K562 (cell line): ENCODE measurements around the gene PDE12. TPM values are rescaled to one million over a fixed set of nuclear protein-coding genes. Genes with fewer than 3 reads are reported as not detected.
A peak's percentile ranks its signal among the peaks of the same experiment; 100 is the strongest.

ENCODE experiments used
- ATF6 ChIP-seq: sonication (generic); formaldehyde crosslinking; IDR thresholded peaks from 2 replicates; pipeline ENCODE4 v1.4.0; 2020; ENCODE audit warnings: mild to moderate bottlenecking, missing genetic modification reagents
- BACH1 ChIP-seq: fragments of 200-800 bp; sonication (Bioruptor generic); IDR thresholded peaks from 2 replicates; pipeline ENCODE4 v1.6.1; 2016; ENCODE audit warnings: missing genetic modification characterization, missing compliant biosample characterization
- CAMTA2 ChIP-seq: fragments of 250-450 bp; sonication (Bioruptor Pico); conservative IDR thresholded peaks from 2 replicates; pipeline ENCODE4 v1.5.1; 2022
- CEBPB ChIP-seq: fragments of 450-650 bp; IDR thresholded peaks from 2 replicates; pipeline ENCODE4 v1.6.1; 2016; ENCODE audit warnings: missing genetic modification characterization, missing compliant biosample characterization
- E2F4 ChIP-seq: sonication (generic); formaldehyde crosslinking; IDR thresholded peaks from 2 replicates; pipeline ENCODE4 v1.8.0; 2022; ENCODE audit warnings: mild to moderate bottlenecking, low read depth, missing genetic modification reagents
- HSF4 ChIP-seq: fragments of 250-450 bp; sonication (Bioruptor Pico); IDR thresholded peaks from 2 replicates; pipeline ENCODE4 v2.1.2; 2022; ENCODE audit warnings: mild to moderate bottlenecking, moderate library complexity, borderline replicate concordance
- PBX2 ChIP-seq, 2 experiments: IDR thresholded peaks in 1 of 2; conservative IDR thresholded peaks in 1 of 2; 2 replicates each; pipeline ENCODE4 v1.6.1; 2016; ENCODE audit warnings: low read depth in 2 of 2, mild to moderate bottlenecking in 1 of 2, missing compliant biosample characterization in 1 of 2, missing genetic modification characterization in 1 of 2, moderate library complexity in 1 of 2
- RB1 ChIP-seq: fragments of 450-650 bp; IDR thresholded peaks from 2 replicates; pipeline ENCODE4 v1.6.1; 2017; ENCODE audit warnings: low read depth, mild to moderate bottlenecking
- SFPQ ChIP-seq: fragments of 200-400 bp; formaldehyde crosslinking; IDR thresholded peaks from 2 replicates; pipeline ENCODE4 v1.6.1; 2017; ENCODE audit warnings: mild to moderate bottlenecking, low read depth, low read length, moderate library complexity
- SIN3A ChIP-seq, 2 experiments: fragments of 150-350 bp in 1 of 2; IDR thresholded peaks; 2 replicates each; pipeline ENCODE4 v1.6.1; 2011 to 2016; ENCODE audit warnings: borderline replicate concordance in 2 of 2, low read depth in 2 of 2, low read length in 2 of 2, mild to moderate bottlenecking in 2 of 2, moderate library complexity in 2 of 2; ENCODE audit not compliant: control insufficient read depth in 1 of 2
- SNAPC5 ChIP-seq: fragments of 250-450 bp; sonication (Bioruptor Pico); IDR thresholded peaks from 2 replicates; pipeline ENCODE4 v1.8.0; 2021; ENCODE audit warnings: moderate library complexity, mild to moderate bottlenecking, inconsistent platforms
- SPI1 ChIP-seq: IDR thresholded peaks from 2 replicates; pipeline ENCODE4 v1.6.1; 2011; ENCODE audit warnings: low read depth, low read length, control low read depth, borderline replicate concordance
- TBP ChIP-seq: optimal IDR thresholded peaks from 2 replicates; pipeline ENCODE3; 2011; ENCODE audit warnings: low read depth, low read length, improper control_type of control experiment
- ZBTB2 ChIP-seq: fragments of 450-650 bp; IDR thresholded peaks from 2 replicates; pipeline ENCODE4 v1.6.1; 2016; ENCODE audit warnings: antibody characterized with exemption
- ZNF143 ChIP-seq: sonication (generic); formaldehyde crosslinking; IDR thresholded peaks from 2 replicates; pipeline ENCODE4 v1.9.0; 2022; ENCODE audit warnings: mild to moderate bottlenecking, missing genetic modification reagents
- ZNF668 ChIP-seq: fragments of 250-450 bp; sonication (Bioruptor Pico); IDR thresholded peaks from 2 replicates; pipeline ENCODE4 v1.8.0; 2022; ENCODE audit warnings: mild to moderate bottlenecking, inconsistent platforms
- polyA plus RNA-seq, 8 experiments: library from polyadenylated mRNA; depleted of rRNA in 4 of 8; stranded (reverse) in 5 of 8; unstranded in 3 of 8; fragments of >200 nt; fragmentation: Nextera tagmentation in 2 of 8; fragmentation: Illumina TruSeq in 1 of 8; extraction: Ambion mirVana in 2 of 8; extraction: Trizol in 1 of 8; gene quantifications; 2 replicates each; pipeline versions ENCODE4 v1.2.1 to v1.2.3, GENCODE V29; 2011 to 2014; ENCODE audit warnings: inconsistent platforms in 1 of 8, missing spikeins in 1 of 8
- total RNA-seq, 7 experiments: library from RNA; depleted of rRNA in 6 of 7; stranded (reverse); fragments of >200 nt in 6 of 7; fragmentation: Illumina TruSeq in 2 of 7; extraction: Trizol in 2 of 7; gene quantifications; 2 replicates each; pipeline versions ENCODE4 v1.2.1 to v1.2.3, GENCODE V29; 2011 to 2021; ENCODE audit warnings: low replicate concordance in 1 of 7

PDE12 gene
- total and polyA plus RNA-seq, 9 of the 15 experiments (the other 6 are each of a cell fraction or from before 2014, with no cell fraction given): 2.1 to 20.5 (median 10.0) TPM

GRCh38 chr3:57597127-57597923 lies 41.3 kb downstream of the PDE12 start, which contains the start of gene ARF4 (continued):
- no peak for TF ChIP-seq HSF4 (CRISPR knock-in tag)
- TF ChIP-seq ATF6: peak; percentile 80; the same call in 1 of the 2 replicates
- no peak for TF ChIP-seq SNAPC5 (CRISPR knock-in tag)
- TF ChIP-seq ZNF143 (CRISPR knock-in tag): peak; percentile 79
- no peak for TF ChIP-seq CAMTA2
- TF ChIP-seq BACH1 (tag): no peak
- TF ChIP-seq SFPQ: no peak
- peak; percentile 50 to 85; a peak in 2 of 4 replicates for TF ChIP-seq SIN3A (IDR thresholded peaks at IDR 0.05; ENCODE audit: borderline replicate concordance in 2 of 2, control insufficient read depth in 1 of 2, low read depth in 2 of 2, low read length in 2 of 2)
- TF ChIP-seq TBP: peak; percentile 94
- TF ChIP-seq PBX2 (CRISPR knock-in tag; IDR thresholded peaks at IDR 0.05; ENCODE audit: low read depth): no peak
- TF ChIP-seq PBX2 (tag; conservative IDR thresholded peaks at IDR 0.05; ENCODE audit: low read depth): no peak
- TF ChIP-seq ZBTB2: peak; percentile 77; the same call in 1 of the 2 replicates
- TF ChIP-seq ZNF668 (CRISPR knock-in tag): no peak
- no peak for TF ChIP-seq CEBPB (tag)
- no peak for TF ChIP-seq E2F4 (CRISPR knock-in tag)
- TF ChIP-seq RB1: peak; percentile 67; the same call in 1 of the 2 replicates
- 0 out of 2 replicates have a peak, but pooled peaks have one; percentile 19 for TF ChIP-seq SPI1
